NOMO-1 treated with dmso at 0.1 percent for 144 hours (cell line): ENCODE data around the gene RAB40C.
"Not testable (repeated sequence)": the region's sequence is repeated elsewhere in the genome, so short reads cannot be mapped to it uniquely, and the experiment has no call there.

Source experiments
- DNase-seq: peaks from one replicate; lab custom pipeline; 2025; ENCODE audit not compliant: unreplicated experiment; lab: John Stamatoyannopoulos, UW

Gene RAB40C

DNA sequence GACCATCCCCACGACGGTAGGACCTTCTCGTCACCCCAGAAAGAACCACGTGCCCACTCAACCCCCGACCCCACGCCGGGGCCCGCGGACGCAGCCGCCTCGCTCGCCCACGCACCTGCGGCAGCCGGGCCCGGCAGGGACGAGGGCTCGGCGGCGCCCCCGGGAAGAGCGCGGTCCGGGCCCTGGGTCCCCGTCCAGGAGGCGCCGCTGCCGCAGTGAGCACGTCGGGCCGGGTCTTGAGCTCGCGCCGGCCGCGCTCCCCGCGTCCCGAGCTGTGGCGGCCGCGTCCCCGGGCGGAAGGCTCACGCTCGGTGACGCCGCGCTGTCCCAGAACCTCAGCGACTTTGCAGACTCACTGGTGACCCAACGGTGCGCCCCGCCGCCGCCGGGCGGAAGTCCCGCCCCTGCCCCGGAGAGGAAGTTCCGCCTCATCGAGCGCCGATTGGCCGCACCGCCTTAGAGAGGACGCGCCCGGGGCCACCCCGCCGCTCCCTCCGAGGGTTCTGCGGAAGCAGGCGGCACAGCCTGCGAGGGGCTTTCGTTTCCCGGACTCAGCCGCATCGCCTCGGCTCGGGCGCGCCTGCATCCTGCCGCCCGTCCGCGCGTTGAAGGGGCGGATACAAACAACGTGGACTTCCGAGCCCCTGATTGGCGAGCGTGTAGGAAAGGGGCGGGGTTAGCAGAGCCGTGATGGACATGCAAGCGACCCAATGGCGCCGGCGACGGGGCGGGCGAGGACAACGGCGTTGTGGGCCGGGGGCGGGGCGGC, 793 bp upstream of the RAB40C start:
- peak; percentile 93 for DNase-seq

DNA sequence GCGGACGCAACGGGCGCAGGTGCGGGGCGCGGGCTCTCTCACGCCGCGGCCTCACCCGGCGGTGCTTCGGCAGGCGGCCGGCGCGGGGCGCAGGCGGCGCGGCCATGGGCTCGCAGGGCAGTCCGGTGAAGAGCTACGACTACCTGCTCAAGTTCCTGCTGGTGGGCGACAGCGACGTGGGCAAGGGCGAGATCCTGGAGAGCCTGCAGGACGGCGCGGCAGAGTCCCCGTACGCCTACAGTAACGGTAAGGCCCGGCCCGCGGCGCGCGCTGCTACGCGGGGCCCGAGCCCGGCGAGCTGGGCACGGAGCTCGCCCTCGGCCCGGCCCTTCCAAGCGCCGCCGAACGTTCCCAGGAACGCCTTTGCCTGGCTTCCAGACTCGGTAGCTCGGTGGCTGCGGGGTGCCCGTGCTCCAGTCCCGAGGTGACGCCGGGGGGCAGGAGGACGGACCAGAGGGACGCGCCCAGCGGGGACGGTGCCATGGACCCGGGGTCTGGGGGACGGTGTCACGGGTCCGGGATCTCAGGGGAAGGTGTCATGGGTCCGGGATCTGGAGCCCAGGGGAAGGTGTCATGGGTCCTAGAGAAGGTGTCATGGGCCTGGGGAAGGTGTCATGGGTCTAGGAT, 435 bp downstream of the RAB40C start:
- no peak for DNase-seq

DNA sequence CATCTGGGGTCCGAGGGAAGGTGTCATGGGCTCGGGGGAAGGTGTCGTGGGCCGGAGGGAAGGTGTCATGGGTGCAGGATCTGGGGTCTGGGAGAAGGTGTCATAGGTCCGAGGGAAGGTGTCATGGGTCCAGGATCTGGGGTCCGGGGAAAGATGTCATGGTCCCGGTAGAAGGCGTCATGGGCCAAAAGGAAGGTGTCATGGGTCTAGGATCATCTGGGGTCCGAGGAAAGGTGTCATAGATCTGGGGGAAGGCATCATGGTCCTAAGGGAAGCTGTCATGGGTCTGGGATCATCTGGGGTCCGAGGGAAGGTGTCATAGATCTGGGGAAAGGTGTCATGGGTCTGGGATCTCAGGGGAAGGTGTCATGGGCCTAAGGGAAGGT, 942 bp downstream of the RAB40C start:
- DNase-seq, result no peak

DNA sequence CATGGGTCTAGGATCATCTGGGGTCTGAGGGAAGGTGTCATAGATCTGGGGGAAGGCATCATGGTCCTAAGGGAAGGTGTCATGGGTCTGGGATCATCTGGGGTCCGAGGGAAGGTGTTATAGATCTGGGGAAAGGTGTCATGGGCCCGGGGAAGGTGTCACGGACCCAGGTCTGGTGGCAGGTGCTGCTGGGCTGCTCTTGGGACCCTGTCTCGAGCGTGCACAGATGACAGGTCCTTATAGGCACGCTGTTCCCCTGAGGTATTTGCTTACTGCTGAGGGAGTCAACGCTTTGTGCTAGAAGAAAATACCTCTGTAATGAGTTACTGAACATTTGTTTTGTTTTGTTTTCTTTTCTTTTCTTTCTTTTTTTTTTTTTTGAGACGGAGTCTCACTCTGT, 1.4 kb downstream of the RAB40C start:
- DNase-seq, result no peak

DNA sequence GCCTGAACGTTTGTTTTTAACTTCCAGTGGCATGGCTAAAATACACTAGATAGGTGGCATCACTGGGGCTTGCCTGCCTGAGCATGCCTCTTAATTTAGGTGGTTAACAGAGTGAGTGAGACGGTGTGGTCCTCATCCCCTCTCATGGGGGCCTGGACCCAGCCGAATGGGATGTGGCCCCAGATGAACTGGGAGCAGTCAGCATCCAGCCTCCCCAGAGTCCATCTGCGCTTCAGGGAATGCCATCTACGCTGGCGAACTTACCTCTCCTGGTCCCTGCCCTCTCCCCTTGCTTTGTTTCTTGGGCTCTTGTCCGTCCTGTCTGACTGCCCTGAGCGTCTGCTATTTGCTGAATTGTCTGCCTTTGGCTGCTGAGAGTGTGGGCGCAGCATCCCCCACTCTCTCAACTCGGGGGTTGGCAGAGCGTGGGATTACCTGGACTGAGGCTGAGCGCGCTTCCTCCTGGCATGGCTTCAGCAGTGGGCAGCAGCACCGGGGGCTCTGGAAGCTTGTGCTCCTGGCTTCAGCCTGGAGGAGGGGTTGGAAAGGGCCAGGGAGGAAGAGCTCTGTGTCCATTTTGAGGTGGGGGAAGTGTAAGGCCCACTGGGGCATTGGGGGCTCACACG, 2.1 kb downstream of the RAB40C start:
- no peak for DNase-seq

DNA sequence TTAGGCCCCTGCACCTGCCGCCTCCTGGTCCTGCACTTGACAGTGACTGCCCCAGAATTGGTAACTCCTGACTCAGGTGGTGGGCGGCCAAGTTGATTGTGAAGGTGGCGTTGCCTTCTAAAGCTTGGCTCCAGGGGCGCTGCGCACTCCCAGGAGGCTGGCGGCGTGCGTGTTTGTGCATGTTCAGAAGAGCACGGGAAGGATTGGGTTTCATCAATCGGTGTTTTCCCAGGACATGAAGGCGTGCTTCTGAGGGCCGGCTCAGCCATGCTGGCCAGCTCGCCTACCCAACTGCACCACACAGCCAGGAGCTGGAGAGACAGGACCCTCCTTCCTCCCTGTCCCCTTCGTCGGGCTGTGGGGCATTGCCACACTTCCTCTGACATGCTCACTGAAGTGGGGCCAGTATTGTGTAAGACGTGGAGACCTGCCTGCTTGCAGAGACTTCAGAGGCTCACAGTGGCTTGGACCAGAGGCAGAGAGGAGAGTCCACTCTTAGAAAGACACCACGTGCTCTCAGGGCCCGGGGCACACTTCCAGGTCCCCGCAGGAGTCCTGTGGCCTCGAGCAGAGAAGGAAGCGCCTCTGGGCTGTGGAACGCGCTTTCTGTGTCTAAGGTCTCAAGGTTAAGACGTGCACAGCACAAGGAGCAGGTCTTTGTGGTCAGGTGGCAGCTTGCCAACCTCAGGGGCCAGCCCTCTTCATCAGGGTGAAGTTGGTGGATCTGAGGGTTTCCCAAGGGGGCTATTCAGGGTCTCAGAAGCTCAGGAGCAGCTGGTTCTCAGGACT, 2.8 kb downstream of the RAB40C start:
- peak; percentile 94 for DNase-seq

DNA sequence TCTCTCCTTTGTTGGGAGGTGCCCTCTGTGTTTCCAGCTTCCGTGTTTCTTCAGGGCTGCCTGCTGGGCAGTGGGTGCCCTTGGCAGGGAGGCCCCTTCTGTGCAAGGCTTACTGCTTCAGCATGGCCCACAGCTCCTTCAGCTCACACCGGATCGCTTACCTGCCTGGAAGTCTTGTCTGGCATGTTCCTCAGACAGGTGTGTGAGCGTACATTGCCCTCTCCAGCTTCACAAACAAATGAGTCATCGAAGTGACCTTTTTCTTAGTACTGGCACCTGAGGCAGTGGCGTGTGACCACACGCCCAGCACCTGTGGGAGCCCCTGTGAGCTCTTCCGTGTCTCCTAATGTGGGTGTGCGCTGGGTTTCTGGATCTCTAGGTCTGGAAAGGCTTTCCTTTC, 3.5 kb downstream of the RAB40C start:
- DNase-seq, result no peak

DNA sequence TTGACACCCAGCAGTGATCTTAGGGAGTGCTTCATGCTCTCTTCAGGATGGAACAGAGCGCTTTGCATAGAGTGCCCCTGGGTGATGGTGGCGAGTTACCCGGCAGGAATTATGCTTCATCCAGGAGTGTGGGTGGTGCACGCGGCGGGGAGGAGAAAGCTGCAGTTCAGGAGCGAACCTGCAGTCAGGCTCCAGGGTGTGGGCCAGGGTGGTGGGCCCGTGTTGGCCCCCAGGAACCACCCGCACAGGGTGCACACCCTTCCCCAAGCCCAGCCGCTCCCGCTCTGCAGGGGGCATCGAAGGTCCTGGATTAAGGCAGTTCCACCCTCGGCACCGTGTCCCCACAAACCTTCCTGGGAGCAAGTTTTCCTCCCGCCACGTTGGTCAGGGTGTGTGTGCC, 3.9 kb downstream of the RAB40C start:
- DNase-seq, result no peak

DNA sequence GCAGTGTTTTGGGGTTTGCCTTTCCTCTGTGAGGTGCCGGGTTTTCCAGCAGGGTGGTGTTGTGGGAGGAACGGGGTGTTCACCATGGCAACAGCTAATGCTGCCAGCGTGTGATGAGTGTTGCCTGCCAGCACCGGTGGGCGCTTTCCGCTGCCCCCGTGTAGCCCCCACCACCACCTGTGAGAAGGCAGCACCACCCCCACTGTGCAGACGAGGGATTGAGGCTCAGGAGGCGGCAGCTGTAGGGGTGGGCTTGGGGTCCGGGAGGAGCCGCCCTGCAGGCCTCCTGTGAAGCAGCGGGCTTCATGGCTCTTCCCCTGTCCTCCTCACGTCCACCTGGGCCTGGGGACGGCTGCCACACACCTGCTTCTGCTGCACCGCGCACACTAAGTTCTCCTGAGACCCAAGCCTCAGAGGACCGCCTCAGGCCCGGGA, 5.2 kb downstream of the RAB40C start:
- DNase-seq, result no peak

DNA sequence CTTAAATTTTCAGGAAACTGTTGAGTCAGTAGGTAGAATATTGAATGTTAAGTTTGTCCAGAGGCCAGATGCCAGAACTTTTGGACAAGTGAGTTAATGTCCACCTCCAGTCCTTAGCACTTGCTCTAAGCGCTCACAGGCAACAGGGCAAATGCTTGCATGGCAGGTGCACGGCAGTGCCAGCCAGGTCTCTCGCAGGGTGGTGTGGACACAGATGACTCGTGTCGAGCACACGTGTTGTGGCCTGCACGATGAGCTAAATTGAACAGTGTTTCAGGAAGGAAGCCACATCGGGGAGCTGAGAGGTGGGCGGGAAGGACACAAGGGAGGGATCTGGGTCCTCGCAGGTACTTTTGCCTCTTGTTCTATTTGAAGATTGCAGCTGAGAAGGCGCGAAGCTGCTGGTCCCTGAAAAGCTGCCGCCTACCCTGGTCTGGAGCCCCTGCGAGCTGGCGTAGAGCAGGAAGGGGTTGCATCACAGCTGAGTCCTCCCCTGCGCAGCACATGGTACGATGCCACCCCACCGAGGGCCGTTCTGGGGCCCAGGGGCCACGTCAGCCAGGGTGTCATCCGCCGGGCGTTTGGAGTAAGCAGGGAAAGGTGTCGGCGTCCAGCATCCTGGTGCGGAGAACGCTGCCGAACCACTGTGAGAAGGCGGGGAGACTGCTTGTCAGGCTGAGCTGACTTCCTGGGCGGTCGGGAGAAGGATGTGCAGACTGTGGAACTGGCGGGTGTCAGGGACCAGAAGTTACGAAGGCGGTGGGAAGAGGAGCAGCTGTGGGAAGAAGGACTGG, 6.3 kb downstream of the RAB40C start:
- no peak for DNase-seq

DNA sequence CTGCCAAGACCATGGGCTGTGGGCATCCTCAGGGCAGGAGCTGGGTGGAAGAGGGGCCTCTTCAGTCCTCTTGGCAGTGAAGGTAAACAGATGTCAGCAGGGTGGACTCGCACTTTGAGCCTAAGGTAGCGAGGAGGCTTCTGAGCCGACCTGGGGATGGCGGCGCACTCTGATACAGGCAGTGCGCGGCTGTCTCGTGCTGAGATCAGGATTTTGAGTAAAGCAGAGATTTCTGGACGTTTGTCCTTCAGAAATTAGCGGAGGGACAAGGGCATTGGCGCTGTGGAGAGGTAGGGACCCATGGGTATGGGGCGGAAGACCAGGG, 6.8 kb downstream of the RAB40C start:
- DNase-seq, result no peak

DNA sequence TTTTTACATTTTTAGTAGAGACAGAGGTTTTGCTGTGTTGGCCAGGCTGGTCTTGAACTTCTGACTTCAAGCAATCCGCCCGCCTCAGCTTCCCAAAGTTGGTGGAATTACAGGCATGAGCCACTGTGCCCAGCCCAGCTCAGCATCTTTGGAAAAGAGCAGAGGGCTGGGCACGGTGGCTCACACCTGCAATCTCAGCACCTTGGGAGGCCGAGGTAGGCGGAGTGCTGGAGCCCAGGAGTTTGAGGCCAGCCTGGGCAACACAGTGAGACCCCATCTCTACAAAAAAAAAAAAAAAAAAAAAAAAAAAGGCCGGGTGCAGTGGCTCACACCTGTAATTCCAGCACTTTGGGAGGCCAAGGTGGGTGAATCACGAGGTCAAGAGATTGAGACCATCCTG, 7.8 kb downstream of the RAB40C start:
- not testable (repeated sequence) for DNase-seq

DNA sequence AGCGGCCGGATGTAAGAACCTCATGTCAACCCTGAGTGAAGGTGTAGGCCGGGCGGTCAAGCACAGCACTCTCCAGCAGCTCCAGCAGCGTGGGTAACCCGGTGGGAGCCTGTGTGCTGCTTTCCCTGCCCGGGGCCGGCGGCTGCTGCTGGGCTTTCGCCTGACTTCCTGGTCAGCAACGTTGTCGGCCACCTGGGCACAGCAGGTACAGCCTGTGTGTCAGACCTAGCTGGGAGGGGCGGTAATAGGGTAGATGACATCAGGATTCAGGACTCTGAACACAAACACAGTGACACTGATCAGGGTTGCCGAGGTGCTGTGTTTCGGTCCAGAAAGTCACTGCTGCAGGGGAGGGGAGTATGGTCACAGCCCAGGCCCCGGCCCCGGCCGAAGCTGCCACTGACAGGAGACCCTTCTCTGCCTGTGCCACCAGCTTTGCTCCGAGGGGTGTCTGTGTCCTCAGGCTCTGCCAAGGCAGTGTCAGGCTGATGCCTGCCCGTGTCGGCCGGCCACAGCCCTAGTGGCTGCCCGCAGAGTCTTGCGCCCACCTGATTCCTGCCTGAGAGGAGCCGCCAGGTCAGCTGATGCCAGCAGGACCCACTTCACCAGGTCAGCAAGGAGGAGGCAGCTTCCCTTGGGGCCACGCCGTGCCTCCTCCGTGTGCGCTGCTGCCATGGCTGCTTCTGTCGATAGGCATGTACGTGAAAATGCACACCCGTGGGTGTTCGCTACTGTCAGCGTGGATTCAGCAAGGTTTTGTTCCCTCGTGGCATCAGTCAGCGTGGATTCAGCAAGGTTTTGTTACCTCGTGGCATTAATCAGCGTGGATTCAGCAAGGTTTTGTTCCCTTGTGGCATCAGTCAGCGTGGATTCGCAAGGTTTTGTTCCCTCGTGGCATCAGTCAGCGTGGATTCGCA, 9.2 kb downstream of the RAB40C start:
- DNase-seq, result no peak

DNA sequence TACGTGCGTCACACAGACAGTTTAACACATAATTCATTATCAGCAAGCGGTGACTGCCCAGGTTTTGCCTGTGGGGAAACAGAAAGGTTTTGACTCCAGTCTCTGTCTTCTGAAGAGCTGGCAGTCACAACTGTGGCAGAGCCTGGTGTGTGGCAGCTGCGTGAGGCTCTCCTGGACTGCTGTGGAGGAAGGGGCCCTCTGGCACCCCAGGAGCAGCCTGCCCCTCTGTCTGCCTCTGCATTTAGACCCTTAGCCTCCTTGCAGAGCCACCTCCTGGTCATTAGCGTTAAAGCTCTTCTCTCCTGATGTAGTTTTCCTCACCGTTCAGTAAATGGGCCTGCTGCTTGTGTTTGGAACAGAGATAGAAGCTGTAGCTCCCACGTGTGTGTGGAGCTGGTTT, 10.9 kb downstream of the RAB40C start:
- DNase-seq, result no peak

DNA sequence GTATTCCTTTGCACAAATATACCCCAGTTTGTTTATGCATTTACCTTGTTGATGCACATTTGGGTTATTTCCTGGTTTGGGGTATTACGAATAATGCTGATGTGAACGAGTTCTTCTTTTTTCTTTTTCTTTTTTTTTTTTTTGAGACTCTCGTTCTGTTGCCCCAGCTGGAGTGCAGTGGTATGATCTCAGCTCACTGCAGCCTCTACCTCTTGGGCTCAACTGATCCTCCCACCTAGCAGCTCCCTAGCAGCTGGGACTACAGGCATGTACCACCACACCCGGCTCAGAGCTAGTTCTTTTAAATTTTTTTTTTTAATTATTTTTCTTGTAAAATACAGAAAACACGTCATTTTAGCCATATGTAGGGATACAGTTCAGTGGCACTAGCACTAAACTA, 14.1 kb downstream of the RAB40C start:
- DNase-seq, result no peak

DNA sequence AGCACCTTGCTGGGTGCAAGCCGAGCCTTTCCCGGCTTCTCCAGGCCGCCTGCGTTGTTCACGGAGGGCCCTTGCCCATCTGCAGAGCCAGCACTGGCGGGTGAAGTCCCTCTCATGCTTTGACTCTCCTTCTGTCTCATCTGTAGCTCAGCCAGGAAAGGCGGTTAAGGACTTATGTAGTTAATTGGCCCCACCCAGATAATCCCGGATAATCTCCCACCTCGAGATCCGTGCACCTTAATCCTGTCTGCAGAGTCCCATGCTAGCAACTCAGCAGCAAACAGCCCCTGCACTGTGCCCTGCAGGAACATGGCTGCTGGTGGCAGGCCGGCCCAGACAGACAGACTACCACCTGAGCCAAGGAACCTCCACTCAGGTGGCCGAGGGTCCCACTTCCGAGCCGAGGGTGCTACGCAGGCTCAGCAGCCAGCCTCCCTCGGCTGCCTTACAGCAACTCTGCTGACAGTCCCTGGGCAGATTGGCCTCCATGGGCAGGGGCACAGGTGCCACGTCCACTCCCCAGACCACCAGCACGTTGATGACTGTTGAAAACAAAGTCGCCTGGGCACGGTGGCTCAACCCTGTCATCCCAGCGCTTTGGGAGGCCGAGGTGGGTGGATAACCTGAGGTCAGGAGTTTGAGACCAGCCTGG, 16.9 kb downstream of the RAB40C start:
- no peak for DNase-seq

DNA sequence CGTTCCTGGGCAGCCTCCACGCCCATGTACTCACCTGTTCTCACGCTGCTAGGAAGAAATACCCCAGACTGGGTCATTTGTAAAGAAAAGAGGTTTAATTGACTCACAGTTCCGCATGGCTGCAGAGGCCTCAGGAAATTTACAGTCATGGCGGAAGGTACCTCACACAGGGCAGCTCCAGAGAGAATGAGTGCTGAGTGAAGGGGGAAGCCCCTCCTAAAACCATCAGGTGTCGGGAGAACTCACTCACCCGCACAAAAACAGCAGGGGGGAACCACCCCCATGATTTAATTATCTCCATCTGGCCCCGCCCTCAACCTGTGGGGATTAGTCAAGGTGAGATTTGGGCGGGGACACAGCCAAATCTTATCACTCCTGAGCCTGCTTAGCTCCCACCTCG, 18.2 kb downstream of the RAB40C start:
- no peak for DNase-seq

DNA sequence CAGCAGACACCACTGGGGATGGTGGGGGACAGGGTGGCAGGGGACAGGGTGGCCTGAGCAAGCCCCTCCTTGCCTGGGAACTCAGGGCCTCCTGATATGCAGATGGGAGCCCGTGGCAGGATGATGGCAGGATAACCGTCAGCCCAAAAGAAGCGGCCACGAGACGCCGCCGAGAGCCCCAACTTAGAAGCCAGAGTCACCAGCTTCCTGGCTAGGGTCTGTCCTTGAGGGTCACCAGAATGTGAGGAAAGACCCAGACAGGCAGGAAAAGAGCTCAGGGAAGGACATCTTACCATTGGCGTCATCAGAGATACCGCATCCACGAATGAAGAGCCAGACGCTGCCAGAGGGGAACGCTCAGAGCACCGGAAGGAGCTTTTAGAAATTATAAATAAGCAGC, 19.4 kb downstream of the RAB40C start:
- no peak for DNase-seq

DNA sequence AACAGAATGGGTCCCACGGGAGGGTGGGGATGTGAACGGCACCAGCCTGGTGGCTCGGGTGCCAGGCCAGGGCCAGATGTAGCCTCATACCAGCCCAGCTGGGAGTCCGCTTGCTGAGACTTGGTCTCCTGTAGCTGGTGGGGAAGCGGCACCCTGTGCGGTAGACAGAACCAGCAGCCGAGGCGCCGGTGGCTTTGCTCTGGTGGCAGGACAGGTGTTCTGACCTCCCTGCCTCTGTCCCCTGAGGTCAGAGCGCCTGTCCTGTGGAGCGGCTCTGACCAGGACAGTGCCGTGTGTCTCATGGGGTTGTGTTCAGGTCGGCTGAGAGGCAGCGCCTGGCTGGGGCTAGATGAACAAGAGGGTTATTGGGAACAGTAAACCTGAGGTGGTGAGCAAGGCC, 20.1 kb downstream of the RAB40C start:
- DNase-seq, result no peak
